NCI-H1048 (cell line): ENCODE data around the gene POMZP3.
"Not testable (repeated sequence)": the region's sequence is repeated elsewhere in the genome, so short reads cannot be mapped to it uniquely, and the experiment has no call there.

Experiments used
- DNase-seq: peaks from one replicate; lab custom pipeline; 2025; lab: John Stamatoyannopoulos, UW

The POMZP3 gene

GRCh38 chr7:76626989-76627642 lies at the start of gene POMZP3:
Gene POMZP3, minus strand, starts transcription at chr7:76627279. Its CDS starts 1,215 bp downstream, at chr7:76626064.
- DNase-seq, result not testable (repeated sequence)

GRCh38 chr7:76675783-76676182 lies 48.7 kb upstream of the POMZP3 start:
- not testable (repeated sequence) for DNase-seq

GRCh38 chr7:76673346-76673745 lies 46.3 kb upstream of the POMZP3 start:
- DNase-seq, result peak; percentile 21

GRCh38 chr7:76659212-76659611 lies 32.1 kb upstream of the POMZP3 start:
- DNase-seq, result not testable (repeated sequence)

- DNase-seq, result not testable (repeated sequence)
Observed at GRCh38 chr7:76656425-76656824, 29.3 kb upstream of the POMZP3 start.

GRCh38 chr7:76642620-76643019 lies 15.5 kb upstream of the POMZP3 start:
- DNase-seq, result not testable (repeated sequence)

- not testable (repeated sequence) for DNase-seq
Observed at GRCh38 chr7:76637061-76637691, 10.1 kb upstream of the POMZP3 start.

GRCh38 chr7:76626581-76626980 lies 498 bp downstream of the POMZP3 start:
- not testable (repeated sequence) for DNase-seq

- not testable (repeated sequence) for DNase-seq
Observed at GRCh38 chr7:76619439-76620190, 7.5 kb downstream of the POMZP3 start.

GRCh38 chr7:76613783-76614182 lies 13.3 kb downstream of the POMZP3 start:
- DNase-seq, result not testable (repeated sequence)

- not testable (repeated sequence) for DNase-seq
Observed at GRCh38 chr7:76612232-76612631, 14.8 kb downstream of the POMZP3 start.

- not testable (repeated sequence) for DNase-seq
Observed at GRCh38 chr7:76609864-76610263, 17.2 kb downstream of the POMZP3 start.

GRCh38 chr7:76608469-76608868 lies 18.6 kb downstream of the POMZP3 start:
- DNase-seq, result not testable (repeated sequence)

GRCh38 chr7:76606027-76606426 lies 21.1 kb downstream of the POMZP3 start:
- DNase-seq, result not testable (repeated sequence)

GRCh38 chr7:76600650-76601049 lies 26.4 kb downstream of the POMZP3 start:
- not testable (repeated sequence) for DNase-seq

- DNase-seq, result not testable (repeated sequence)
Observed at GRCh38 chr7:76600116-76600482, 27.0 kb downstream of the POMZP3 start.

- DNase-seq, result not testable (repeated sequence)
Observed at GRCh38 chr7:76598590-76599264, 28.4 kb downstream of the POMZP3 start.

GRCh38 chr7:76597288-76597687 lies 29.8 kb downstream of the POMZP3 start:
- not testable (repeated sequence) for DNase-seq

GRCh38 chr7:76592694-76593093 lies 34.4 kb downstream of the POMZP3 start:
- DNase-seq, result not testable (repeated sequence)

GRCh38 chr7:76591602-76592304 lies 35.3 kb downstream of the POMZP3 start:
- not testable (repeated sequence) for DNase-seq

- DNase-seq, result not testable (repeated sequence)
Observed at GRCh38 chr7:76591033-76591432, 36.0 kb downstream of the POMZP3 start.
